ENCODE measurements around the gene OTUD5. TPM values are rescaled to one million over a fixed set of nuclear protein-coding genes. Genes with fewer than 3 reads are reported as not detected.

OTUD5 gene
- total and polyA plus RNA-seq, 2 of the 13 experiments (the other 11 are each of a cell fraction or from before 2014, with no cell fraction given), result 18.4 to 42.2 TPM

DNA sequence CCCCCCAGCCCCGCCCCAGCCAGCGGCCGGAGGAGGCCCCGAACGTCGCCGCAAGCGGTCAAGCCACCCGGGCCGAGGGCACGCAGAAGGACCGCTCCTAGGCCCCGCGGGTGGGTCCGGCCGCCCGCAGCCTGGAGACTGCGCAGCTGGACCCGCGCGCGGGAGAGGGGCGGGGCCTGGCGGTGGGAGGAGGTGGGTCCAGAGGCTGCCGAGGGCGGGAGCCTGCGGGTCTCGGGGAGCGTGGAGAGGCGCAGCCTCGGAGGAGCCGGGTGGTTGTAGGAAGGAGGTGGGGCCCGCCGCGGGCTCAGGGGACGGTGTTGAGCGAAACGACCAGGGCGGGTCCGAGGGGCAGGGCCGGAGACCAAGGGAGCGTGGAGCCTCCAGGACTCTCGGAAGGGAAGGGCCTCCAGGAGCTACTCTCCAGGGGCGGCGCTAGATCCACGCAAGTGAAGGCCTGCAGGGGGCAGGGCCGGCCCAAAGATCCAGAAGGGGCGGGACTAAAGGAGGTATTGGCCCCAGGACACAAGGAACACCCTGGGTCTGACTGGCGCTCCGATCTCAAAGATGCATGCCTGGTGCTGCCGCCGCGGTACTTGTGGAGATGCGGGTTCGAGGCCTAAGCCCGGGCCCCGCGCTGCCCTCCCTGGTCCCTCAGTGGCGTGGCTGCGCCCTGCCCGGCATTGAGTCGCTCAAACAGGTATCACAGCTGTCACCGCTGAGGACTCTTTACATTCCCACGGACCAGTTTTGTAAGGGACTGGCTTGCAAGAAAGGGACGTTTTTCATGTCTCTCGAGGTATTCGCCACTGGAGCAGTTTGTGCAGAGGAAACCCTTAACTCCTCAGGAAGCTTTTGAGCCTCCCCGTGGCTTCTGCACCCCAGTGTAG lies 65.8 kb downstream of the OTUD5 start (continued):
- TF ChIP-seq PLSCR1 (CRISPR knock-in tag; IDR thresholded peaks at IDR 0.05; ENCODE audit: borderline replicate concordance), result no peak
- TF ChIP-seq KLF15 (CRISPR knock-in tag; IDR thresholded peaks at IDR 0.05; ENCODE audit: borderline replicate concordance), result no peak
- no peak for TF ChIP-seq SP5 (CRISPR knock-in tag; IDR thresholded peaks at IDR 0.05; ENCODE audit: borderline replicate concordance, low read depth)
- TF ChIP-seq TCF7 (IDR thresholded peaks at IDR 0.05; ENCODE audit: low read depth), result no peak
- TF ChIP-seq ZNF660 (CRISPR knock-in tag; IDR thresholded peaks at IDR 0.05; ENCODE audit: borderline replicate concordance, low read depth), result no peak
- TF ChIP-seq REPIN1 (CRISPR knock-in tag; IDR thresholded peaks at IDR 0.05; ENCODE audit: borderline replicate concordance, low read depth), result peak; percentile 53; the same call in 1 of the 2 replicates
- no peak for TF ChIP-seq ZNF282 (IDR thresholded peaks at IDR 0.05; ENCODE audit: partially characterized antibody)
- no peak for TF ChIP-seq CEBPB (IDR thresholded peaks at IDR 0.05; ENCODE audit: borderline replicate concordance, low read depth, low read length)
- no peak for TF ChIP-seq ZNF333 (CRISPR knock-in tag; IDR thresholded peaks at IDR 0.05; ENCODE audit: borderline replicate concordance)
- no peak for TF ChIP-seq ZNF337 (CRISPR knock-in tag; IDR thresholded peaks at IDR 0.05; ENCODE audit: borderline replicate concordance, low read depth)
- TF ChIP-seq POLR2AphosphoS2 (IDR thresholded peaks at IDR 0.05; ENCODE audit: low read depth, low read length), result no peak
- no peak for TF ChIP-seq KLF13 (CRISPR knock-in tag; IDR thresholded peaks at IDR 0.05)
- no peak for TF ChIP-seq ZSCAN20 (CRISPR knock-in tag; IDR thresholded peaks at IDR 0.05; ENCODE audit: borderline replicate concordance)
- TF ChIP-seq RBAK (CRISPR knock-in tag; IDR thresholded peaks at IDR 0.05), result no peak
- no peak for TF ChIP-seq MIER3 (CRISPR knock-in tag; IDR thresholded peaks at IDR 0.05; ENCODE audit: borderline replicate concordance)
- no peak for TF ChIP-seq MXI1 (IDR thresholded peaks at IDR 0.05; ENCODE audit: borderline replicate concordance, low read depth, low read length)
- TF ChIP-seq HMG20A (CRISPR knock-in tag; IDR thresholded peaks at IDR 0.05; ENCODE audit: borderline replicate concordance), result no peak
- TF ChIP-seq POLR2A (IDR thresholded peaks at IDR 0.05; ENCODE audit: insufficient read depth in 1 of 2, low read depth in 2 of 2, low read length in 2 of 2), result no peak
- TF ChIP-seq TARDBP (CRISPR knock-in tag; IDR thresholded peaks at IDR 0.05), result no peak
- TF ChIP-seq ZC3H13 (CRISPR knock-in tag; IDR thresholded peaks at IDR 0.05), result no peak
- 0 out of 2 replicates have a peak, but pooled peaks have one; percentile 24 for TF ChIP-seq ZNF205 (CRISPR knock-in tag; IDR thresholded peaks at IDR 0.05)
- no peak for TF ChIP-seq SIN3B (IDR thresholded peaks at IDR 0.05; ENCODE audit: low read length)
- no peak for TF ChIP-seq TOE1 (CRISPR knock-in tag; IDR thresholded peaks at IDR 0.05)
- no peak for TF ChIP-seq EP300 (IDR thresholded peaks at IDR 0.05; ENCODE audit: low read depth in 2 of 2, low read length in 2 of 2)
- TF ChIP-seq EP300 (CRISPR knock-in tag; IDR thresholded peaks at IDR 0.05; ENCODE audit: borderline replicate concordance), result no peak
- no peak for TF ChIP-seq ISX (CRISPR knock-in tag; conservative IDR thresholded peaks at IDR 0.05)
- no peak for TF ChIP-seq TP53 (CRISPR knock-in tag; conservative IDR thresholded peaks at IDR 0.05)
- peak; percentile 85 for TF ChIP-seq AGO1 (IDR thresholded peaks at IDR 0.05; ENCODE audit: low read depth, low read length, poor library complexity, severe bottlenecking)
- TF ChIP-seq, protein P1, sequence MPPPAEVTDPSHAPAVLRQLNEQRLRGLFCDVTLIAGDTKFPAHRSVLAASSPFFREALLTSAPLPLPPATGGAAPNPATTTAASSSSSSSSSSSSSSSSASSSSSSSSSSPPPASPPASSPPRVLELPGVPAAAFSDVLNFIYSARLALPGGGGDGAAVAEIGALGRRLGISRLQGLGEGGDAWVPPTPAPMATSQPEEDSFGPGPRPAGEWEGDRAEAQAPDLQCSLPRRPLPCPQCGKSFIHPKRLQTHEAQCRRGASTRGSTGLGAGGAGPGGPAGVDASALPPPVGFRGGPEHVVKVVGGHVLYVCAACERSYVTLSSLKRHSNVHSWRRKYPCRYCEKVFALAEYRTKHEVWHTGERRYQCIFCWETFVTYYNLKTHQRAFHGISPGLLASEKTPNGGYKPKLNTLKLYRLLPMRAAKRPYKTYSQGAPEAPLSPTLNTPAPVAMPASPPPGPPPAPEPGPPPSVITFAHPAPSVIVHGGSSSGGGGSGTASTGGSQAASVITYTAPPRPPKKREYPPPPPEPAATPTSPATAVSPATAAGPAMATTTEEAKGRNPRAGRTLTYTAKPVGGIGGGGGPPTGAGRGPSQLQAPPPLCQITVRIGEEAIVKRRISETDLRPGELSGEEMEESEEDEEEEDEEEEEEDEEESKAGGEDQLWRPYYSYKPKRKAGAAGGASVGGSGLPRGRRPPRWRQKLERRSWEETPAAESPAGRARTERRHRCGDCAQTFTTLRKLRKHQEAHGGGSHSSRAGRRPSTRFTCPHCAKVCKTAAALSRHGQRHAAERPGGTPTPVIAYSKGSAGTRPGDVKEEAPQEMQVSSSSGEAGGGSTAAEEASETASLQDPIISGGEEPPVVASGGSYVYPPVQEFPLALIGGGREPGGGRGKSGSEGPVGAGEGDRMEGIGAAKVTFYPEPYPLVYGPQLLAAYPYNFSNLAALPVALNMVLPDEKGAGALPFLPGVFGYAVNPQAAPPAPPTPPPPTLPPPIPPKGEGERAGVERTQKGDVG (CRISPR knock-in tag; IDR thresholded peaks at IDR 0.05; ENCODE audit: borderline replicate concordance), result no peak
